Activated T-cell treated with anti-CD3 and anti-CD28 coated beads, Interleukin-2, amount 50 U/mL, for 24 hours (primary cell): Measurements from ENCODE around the gene MBD3.

Experiments used
- DNase-seq: peaks from one replicate; pipeline ENCODE4 v3.0.0-alpha.2; 2020
- H3K27ac Mint-ChIP-seq: 2 replicates; pipeline ENCODE4 v1.8.0; 2020; ENCODE audit warnings: mild to moderate bottlenecking, mixed read lengths
- H3K27me3 Mint-ChIP-seq: 2 replicates; pipeline ENCODE4 v1.8.0; 2020; ENCODE audit warnings: mixed read lengths
- H3K36me3 Mint-ChIP-seq: 2 replicates; pipeline ENCODE4 v1.8.0; 2020; ENCODE audit warnings: low read depth, mixed read lengths
- H3K4me1 Mint-ChIP-seq: 2 replicates; pipeline ENCODE4 v1.8.0; 2020; ENCODE audit warnings: low read depth, mixed read lengths
- H3K4me3 Mint-ChIP-seq: 2 replicates; pipeline ENCODE4 v1.8.0; 2020; ENCODE audit warnings: mild to moderate bottlenecking, moderate library complexity, mixed read lengths
- H3K9me3 Mint-ChIP-seq: 2 replicates; pipeline ENCODE4 v1.8.0; 2020; ENCODE audit warnings: mixed read lengths

Gene MBD3

GRCh38 chr19:1576242-1577089 lies 16.2 kb downstream of the MBD3 start:
- Mint-ChIP-seq H3K27me3 (no peaks in the 10 kb centered on the region), H3K9me3 (no peaks in the 10 kb centered on the region), H3K4me3 (no peak overlapping the region), H3K36me3 (peaks cover 47% of the 10 kb centered on the region), H3K4me1 (peaks cover 1% of the 10 kb centered on the region), H3K27ac (no peak overlapping the region)
- no peak for DNase-seq

GRCh38 chr19:1575323-1576241 lies 17.1 kb downstream of the MBD3 start:
- no peaks in the 10 kb centered on the region for H3K9me3 Mint-ChIP-seq
- H3K4me3 Mint-ChIP-seq, result no peak overlapping the region
- H3K27me3 Mint-ChIP-seq, result no peaks in the 10 kb centered on the region
- peaks cover 39% of the 10 kb centered on the region for H3K36me3 Mint-ChIP-seq
- peaks cover 1% of the 10 kb centered on the region for H3K4me1 Mint-ChIP-seq
- no peak for DNase-seq
- no peak overlapping the region for H3K27ac Mint-ChIP-seq

- H3K27ac Mint-ChIP-seq, result no peak overlapping the region
- no peak overlapping the region for H3K4me3 Mint-ChIP-seq
- peaks cover 6% of the 10 kb centered on the region for H3K27me3 Mint-ChIP-seq
- H3K4me1 Mint-ChIP-seq, result no peaks in the 10 kb centered on the region
- H3K36me3 Mint-ChIP-seq, result peaks cover 28% of the 10 kb centered on the region
- DNase-seq, result no peak
- no peaks in the 10 kb centered on the region for H3K9me3 Mint-ChIP-seq
Observed at GRCh38 chr19:1574354-1575136, 18.1 kb downstream of the MBD3 start.

- Mint-ChIP-seq H3K4me1 (no peaks in the 10 kb centered on the region), H3K36me3 (peaks cover 18% of the 10 kb centered on the region), H3K27ac (no peak overlapping the region), H3K9me3 (no peaks in the 10 kb centered on the region), H3K4me3 (no peak overlapping the region), H3K27me3 (peaks cover 6% of the 10 kb centered on the region)
- DNase-seq, result no peak
Observed at GRCh38 chr19:1572795-1573194, 19.9 kb downstream of the MBD3 start.

GRCh38 chr19:1571358-1571757 lies 21.3 kb downstream of the MBD3 start:
- H3K4me1 Mint-ChIP-seq, result no peaks in the 10 kb centered on the region
- H3K4me3 Mint-ChIP-seq, result no peak overlapping the region
- no peak for DNase-seq
- peaks cover 6% of the 10 kb centered on the region for H3K36me3 Mint-ChIP-seq
- H3K9me3 Mint-ChIP-seq, result no peaks in the 10 kb centered on the region
- no peak overlapping the region for H3K27ac Mint-ChIP-seq
- peaks cover 6% of the 10 kb centered on the region for H3K27me3 Mint-ChIP-seq

GRCh38 chr19:1570836-1571235 lies 21.8 kb downstream of the MBD3 start:
- peaks cover 2% of the 10 kb centered on the region for H3K36me3 Mint-ChIP-seq

GRCh38 chr19:1569997-1570396 lies 22.7 kb downstream of the MBD3 start:
- Mint-ChIP-seq H3K4me3 (no peak overlapping the region), H3K36me3 (no peaks in the 10 kb centered on the region), H3K27ac (no peak overlapping the region), H3K9me3 (no peaks in the 10 kb centered on the region), H3K27me3 (peaks cover 6% of the 10 kb centered on the region), H3K4me1 (no peaks in the 10 kb centered on the region)
- DNase-seq, result no peak

More at GRCh38 chr19:1570836-1571235, 21.8 kb downstream of the MBD3 start:
- Mint-ChIP-seq H3K4me3 (no peak overlapping the region), H3K27ac (no peak overlapping the region), H3K4me1 (no peaks in the 10 kb centered on the region), H3K27me3 (peaks cover 6% of the 10 kb centered on the region), H3K9me3 (no peaks in the 10 kb centered on the region)
- no peak for DNase-seq

GRCh38 chr19:1568320-1569019 lies 24.2 kb downstream of the MBD3 start, which contains the start of gene MEX3D:
MEX3D (minus strand) TSS chr19:1568325; CDS start chr19:1568058, 267 bp downstream.
- DNase-seq, result peak; percentile 85
- H3K4me3 Mint-ChIP-seq, result peak within 1 kb of the TSS; percentile 56
- peaks cover 6% of the 10 kb centered on the region for H3K27me3 Mint-ChIP-seq
- no peaks in the 10 kb centered on the region for H3K9me3 Mint-ChIP-seq
- no peaks in the 10 kb centered on the region for H3K4me1 Mint-ChIP-seq
- no peaks in the 10 kb centered on the region for H3K36me3 Mint-ChIP-seq
- H3K27ac Mint-ChIP-seq, result no peak within 1 kb of the TSS

- Mint-ChIP-seq H3K9me3 (no peaks in the 10 kb centered on the region), H3K27me3 (peaks cover 6% of the 10 kb centered on the region), H3K4me1 (no peaks in the 10 kb centered on the region), H3K4me3 (no peak overlapping the region), H3K36me3 (no peaks in the 10 kb centered on the region), H3K27ac (no peak overlapping the region)
- DNase-seq, result no peak
Observed at GRCh38 chr19:1567848-1568227, 24.8 kb downstream of the MBD3 start.

- Mint-ChIP-seq H3K36me3 (no peaks in the 10 kb centered on the region), H3K9me3 (no peaks in the 10 kb centered on the region), H3K27ac (no peak overlapping the region), H3K4me1 (no peaks in the 10 kb centered on the region), H3K4me3 (peak overlapping the region; percentile 56), H3K27me3 (peaks cover 6% of the 10 kb centered on the region)
- DNase-seq, result no peak
Observed at GRCh38 chr19:1567116-1567847, 25.4 kb downstream of the MBD3 start.

- Mint-ChIP-seq H3K36me3 (no peaks in the 10 kb centered on the region), H3K4me1 (no peaks in the 10 kb centered on the region), H3K27ac (no peak overlapping the region), H3K9me3 (no peaks in the 10 kb centered on the region), H3K27me3 (peaks cover 6% of the 10 kb centered on the region), H3K4me3 (peak overlapping the region; percentile 12)
- DNase-seq, result no peak
Observed at GRCh38 chr19:1566392-1567115, 26.1 kb downstream of the MBD3 start.

GRCh38 chr19:1563251-1563650 lies 29.4 kb downstream of the MBD3 start:
- H3K36me3 Mint-ChIP-seq, result no peaks in the 10 kb centered on the region
- no peak overlapping the region for H3K27ac Mint-ChIP-seq
- no peaks in the 10 kb centered on the region for H3K27me3 Mint-ChIP-seq
- DNase-seq, result no peak
- H3K4me1 Mint-ChIP-seq, result peaks cover 4% of the 10 kb centered on the region
- H3K9me3 Mint-ChIP-seq, result no peaks in the 10 kb centered on the region
- H3K4me3 Mint-ChIP-seq, result no peak overlapping the region
